ENCODE results near the gene TBC1D26. TPM values are rescaled to one million over a fixed set of nuclear protein-coding genes. Genes with fewer than 3 reads are reported as not detected.

TBC1D26 gene
- polyA plus RNA-seq, 1 donor from 2014 or later = 7.5 TPM

Small RNA genes within 50 kb of the gene (small RNA-seq; reads per million reads assigned to genes)
- 0 reads per million in 3 experiments for gene AC015922.1
- gene RNA5SP436 = 0 reads per million in 3 experiments

Other genes starting within 250 kb of the TBC1D26 start
- gene TVP23C, start 168.8 kb upstream of the TBC1D26 start, polyA plus RNA-seq = 8.9 and 10.9 TPM in 2 replicates
- gene FBXW10B, start 112.6 kb upstream of the TBC1D26 start, polyA plus RNA-seq = 0.51 TPM in 1 of 2 replicates, not detected in the other
- gene TRIM16, start 48.0 kb upstream of the TBC1D26 start, polyA plus RNA-seq = 34.5 and 34.9 TPM in 2 replicates
- 98.1 and 133 TPM in 2 replicates for gene ZNF286A, start 32.5 kb upstream of the TBC1D26 start, polyA plus RNA-seq
- gene ADORA2B, start 212.8 kb downstream of the TBC1D26 start, polyA plus RNA-seq = 0.78 TPM in 1 of 2 replicates, not detected in the other

Data from neural cell (in vitro differentiated cells).